Esophagus (tissue), 2 donors: ENCODE results near the gene PSMD4. TPM values are rescaled to one million over a fixed set of nuclear protein-coding genes. Genes with fewer than 3 reads are reported as not detected.
A peak's percentile ranks its signal among the peaks of the same experiment; 100 is the strongest.

Experiments used
- H3K27ac ChIP-seq, 2 donors: one replicate each; pipeline ENCODE4 v1.5.1; 2013; ENCODE audit warnings: low read depth in 2 of 2, mild to moderate bottlenecking in 2 of 2, inconsistent platforms in 1 of 2, low read length in 1 of 2, moderate library complexity in 1 of 2
- H3K27me3 ChIP-seq, 2 donors: one replicate each; pipeline ENCODE4 v1.6.1; 2013; ENCODE audit warnings: low read length in 2 of 2, control low read depth in 1 of 2, mild to moderate bottlenecking in 1 of 2; ENCODE audit not compliant: insufficient read depth in 2 of 2, control insufficient read depth in 1 of 2
- H3K36me3 ChIP-seq, 2 donors: one replicate each; pipeline ENCODE4 v1.6.1; 2013; ENCODE audit warnings: low read length in 1 of 2; ENCODE audit not compliant: control insufficient read depth in 2 of 2, insufficient read depth in 2 of 2
- H3K4me1 ChIP-seq, 2 donors: one replicate each; pipeline ENCODE4 v1.6.1; 2013; ENCODE audit warnings: low read length in 1 of 2; ENCODE audit not compliant: control insufficient read depth in 2 of 2, insufficient read depth in 2 of 2
- H3K4me3 ChIP-seq, 2 donors: one replicate each; pipeline ENCODE4 v1.5.1; 2013; ENCODE audit warnings: low read length in 2 of 2, mild to moderate bottlenecking in 2 of 2, low read depth in 1 of 2, moderate library complexity in 1 of 2
- H3K9me3 ChIP-seq, 2 donors: one replicate each; pipeline ENCODE4 v1.6.1; 2013; ENCODE audit warnings: mild to moderate bottlenecking in 2 of 2, low read depth in 1 of 2, low read length in 1 of 2, moderate library complexity in 1 of 2; ENCODE audit not compliant: control insufficient read depth in 2 of 2, insufficient read depth in 1 of 2
- WGBS, 2 donors: extraction: QIAGEN DNeasy Blood & Tissue Kit; methylation state at CpG; one replicate each; pipeline ENCODE4 v1.1.7; 2013; 5-methylcytosine and 5-hydroxymethylcytosine counted together
- polyA plus RNA-seq, 2 donors: library from polyadenylated mRNA; stranded (reverse); fragments of 200-250 nt; gene quantifications; one replicate each; pipeline ENCODE4 v1.2.3, GENCODE V29; 2013
- donor health status: healthy with polysubstance abuse.
- donor health status: Bipolar disorder and iron deficiency.

Gene PSMD4
- polyA plus RNA-seq, 2 donors: 127 to 168 TPM

GRCh38 chr1:151284013-151284577 is 29.6 kb downstream of the PSMD4 start:
- peaks cover 0 to 10% of the 10 kb centered on the region in 2 donors for H3K4me1 ChIP-seq
- peak overlapping the region in 1 of 2 donors; percentile 6 for H3K4me3 ChIP-seq
- H3K9me3 ChIP-seq: no peaks in the 10 kb centered on the region
- peaks cover 21 to 27% of the 10 kb centered on the region in 2 donors for H3K36me3 ChIP-seq
- H3K27me3 ChIP-seq: no peaks in the 10 kb centered on the region
- whole genome bisulfite sequencing, 2 donors: 0 to 66% methylated on average over 1 to 2 of the region's 2 CpGs
- peak overlapping the region; percentile 100 for H3K27ac ChIP-seq

GRCh38 chr1:151286619-151287340 is 32.2 kb downstream of the PSMD4 start:
- 85 to 88% methylated on average over 10 of the region's 10 CpGs for WGBS, 2 donors
- H3K4me1 ChIP-seq: peaks cover 0 to 10% of the 10 kb centered on the region in 2 donors
- no peak overlapping the region for H3K4me3 ChIP-seq
- H3K27me3 ChIP-seq: no peaks in the 10 kb centered on the region
- no peaks in the 10 kb centered on the region for H3K9me3 ChIP-seq
- H3K27ac ChIP-seq: no peak overlapping the region
- H3K36me3 ChIP-seq: peaks cover 35 to 47% of the 10 kb centered on the region in 2 donors

GRCh38 chr1:151287341-151287699 is 32.8 kb downstream of the PSMD4 start:
- Histone ChIP-seq H3K9me3 (no peaks in the 10 kb centered on the region), H3K27ac (no peak overlapping the region), H3K4me3 (no peak overlapping the region), H3K4me1 (peaks cover 0 to 10% of the 10 kb centered on the region in 2 donors), H3K36me3 (peaks cover 35 to 47% of the 10 kb centered on the region in 2 donors), H3K27me3 (no peaks in the 10 kb centered on the region)
- 84 to 87% methylated on average over 7 of the region's 7 CpGs for WGBS, 2 donors

DNA sequence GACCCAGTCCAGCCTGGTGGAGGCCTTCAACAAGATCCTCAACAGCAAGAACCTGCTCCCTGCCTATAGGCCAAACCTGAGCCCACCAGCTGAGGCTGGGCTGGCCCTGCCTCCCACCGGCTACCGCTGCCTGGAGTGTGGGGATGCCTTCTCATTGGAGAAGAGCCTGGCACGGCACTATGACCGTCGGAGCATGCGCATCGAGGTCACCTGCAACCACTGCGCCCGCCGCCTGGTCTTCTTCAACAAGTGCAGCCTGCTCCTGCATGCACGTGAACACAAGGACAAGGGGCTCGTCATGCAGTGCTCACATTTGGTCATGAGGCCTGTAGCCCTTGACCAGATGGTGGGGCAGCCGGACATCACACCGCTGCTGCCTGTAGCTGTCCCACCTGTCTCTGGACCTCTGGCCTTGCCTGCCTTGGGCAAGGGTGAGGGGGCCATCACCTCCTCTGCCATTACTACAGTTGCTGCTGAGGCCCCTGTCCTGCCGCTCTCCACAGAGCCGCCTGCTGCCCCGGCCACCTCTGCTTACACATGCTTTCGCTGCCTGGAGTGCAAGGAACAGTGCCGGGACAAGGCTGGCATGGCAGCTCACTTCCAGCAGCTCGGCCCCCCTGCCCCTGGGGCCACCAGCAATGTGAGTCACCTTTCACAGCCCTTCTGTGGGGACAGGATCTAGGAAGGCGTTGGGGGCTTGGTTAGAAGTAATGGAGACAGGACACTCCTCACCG is 33.4 kb downstream of the PSMD4 start:
- no peak overlapping the region for H3K27ac ChIP-seq
- H3K4me1 ChIP-seq: peaks cover 0 to 10% of the 10 kb centered on the region in 2 donors
- H3K9me3 ChIP-seq: no peaks in the 10 kb centered on the region
- no peaks in the 10 kb centered on the region for H3K27me3 ChIP-seq
- peaks cover 40 to 52% of the 10 kb centered on the region in 2 donors for H3K36me3 ChIP-seq
- WGBS, 2 donors: 91 to 94% methylated on average over 22 of the region's 22 CpGs
- H3K4me3 ChIP-seq: no peak overlapping the region

DNA sequence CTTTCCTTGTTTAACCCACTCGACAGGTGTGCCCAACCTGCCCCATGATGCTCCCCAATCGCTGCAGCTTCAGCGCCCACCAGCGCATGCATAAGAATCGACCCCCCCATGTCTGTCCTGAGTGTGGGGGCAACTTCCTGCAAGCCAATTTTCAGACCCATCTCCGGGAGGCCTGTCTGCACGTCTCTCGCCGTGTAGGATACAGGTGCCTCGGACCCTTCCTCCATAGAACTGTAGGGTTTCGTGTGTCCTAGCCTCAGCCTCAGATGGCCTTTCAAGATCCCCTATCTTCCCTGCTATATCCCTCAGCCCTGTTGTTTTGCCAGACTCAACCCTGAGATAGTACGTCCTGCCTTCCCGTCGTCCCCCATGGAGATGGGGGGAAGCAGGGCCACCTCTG is 34.0 kb downstream of the PSMD4 start:
- H3K4me1 ChIP-seq: peaks cover 0 to 7% of the 10 kb centered on the region in 2 donors
- no peaks in the 10 kb centered on the region for H3K27me3 ChIP-seq
- no peaks in the 10 kb centered on the region for H3K9me3 ChIP-seq
- no peak overlapping the region for H3K4me3 ChIP-seq
- H3K27ac ChIP-seq: no peak overlapping the region
- 85 to 87% methylated on average over 14 of the region's 14 CpGs for WGBS, 2 donors
- H3K36me3 ChIP-seq: peaks cover 45 to 56% of the 10 kb centered on the region in 2 donors

- H3K9me3 ChIP-seq: no peaks in the 10 kb centered on the region
- no peaks in the 10 kb centered on the region for H3K27me3 ChIP-seq
- H3K36me3 ChIP-seq: peaks cover 52 to 64% of the 10 kb centered on the region in 2 donors
- no peak overlapping the region for H3K4me3 ChIP-seq
- 78 to 79% methylated on average over 18 of the region's 18 CpGs for WGBS, 2 donors
- H3K27ac ChIP-seq: no peak overlapping the region
- no peaks in the 10 kb centered on the region for H3K4me1 ChIP-seq
These were observed 34.8 kb downstream of the PSMD4 start for GRCh38 chr1:151289080-151289935.

GRCh38 chr1:151289991-151290708 is 35.6 kb downstream of the PSMD4 start:
- Histone ChIP-seq H3K27ac (no peak overlapping the region), H3K4me1 (no peaks in the 10 kb centered on the region), H3K27me3 (no peaks in the 10 kb centered on the region), H3K36me3 (peaks cover 56 to 70% of the 10 kb centered on the region in 2 donors), H3K9me3 (no peaks in the 10 kb centered on the region), H3K4me3 (no peak overlapping the region)
- 78 to 82% methylated on average over 21 of the region's 21 CpGs for WGBS, 2 donors

DNA sequence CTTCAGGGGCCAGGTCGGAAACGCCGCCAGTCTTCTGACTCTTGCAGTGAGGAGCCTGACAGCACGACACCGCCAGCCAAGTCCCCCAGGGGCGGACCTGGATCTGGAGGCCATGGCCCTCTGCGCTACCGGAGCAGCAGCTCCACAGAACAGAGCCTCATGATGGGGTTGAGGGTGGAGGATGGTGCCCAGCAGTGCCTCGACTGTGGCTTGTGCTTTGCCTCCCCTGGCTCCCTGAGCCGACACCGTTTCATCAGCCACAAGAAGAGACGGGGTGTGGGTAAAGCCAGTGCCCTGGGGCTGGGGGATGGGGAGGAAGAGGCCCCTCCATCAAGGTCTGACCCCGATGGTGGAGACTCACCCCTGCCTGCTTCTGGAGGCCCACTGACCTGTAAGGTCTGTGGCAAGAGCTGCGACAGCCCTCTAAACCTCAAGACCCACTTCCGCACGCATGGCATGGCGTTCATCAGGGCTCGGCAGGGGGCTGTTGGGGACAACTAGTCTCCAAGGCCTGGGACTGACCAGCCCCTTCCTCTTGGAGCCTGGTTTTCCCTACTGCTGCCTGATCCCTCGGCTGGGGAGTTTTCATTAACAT is 36.3 kb downstream of the PSMD4 start:
- H3K36me3 ChIP-seq: peaks cover 57 to 73% of the 10 kb centered on the region in 2 donors
- no peak overlapping the region for H3K27ac ChIP-seq
- WGBS, 2 donors: 80 to 83% methylated on average over 19 of the region's 19 CpGs
- H3K4me3 ChIP-seq: no peak overlapping the region
- H3K9me3 ChIP-seq: no peaks in the 10 kb centered on the region
- no peaks in the 10 kb centered on the region for H3K4me1 ChIP-seq
- no peaks in the 10 kb centered on the region for H3K27me3 ChIP-seq
